RWPE2 (cell line): ENCODE measurements around the gene SRMS.

ENCODE experiments used
- ATAC-seq: fragments of 200-7000 bp; cut with Tn5 transposase; 3 replicates; pipeline ENCODE4 v1.9.1; 2021; ENCODE audit warnings: low read depth
- DNase-seq: peaks from one replicate; pipeline ENCODE4 v3.0.0-alpha.2; 2020; ENCODE audit warnings: low spot score
- H3K27ac ChIP-seq: fragments of 450-650 bp; 2 replicates; pipeline ENCODE4 v1.5.1; 2017; ENCODE audit warnings: mild to moderate bottlenecking; ENCODE audit not compliant: poor library complexity, severe bottlenecking
- H3K27me3 ChIP-seq: fragments of 250-450 bp; sonication (Bioruptor Pico); 2 replicates; pipeline ENCODE4 v1.5.1; 2021; ENCODE audit warnings: mild to moderate bottlenecking, moderate library complexity; ENCODE audit not compliant: insufficient read depth, poor library complexity, severe bottlenecking
- H3K36me3 ChIP-seq: fragments of 250-450 bp; sonication (Bioruptor Pico); 2 replicates; pipeline ENCODE4 v1.5.1; 2020; ENCODE audit warnings: low read depth, mild to moderate bottlenecking, moderate library complexity
- H3K4me1 ChIP-seq: fragments of 250-450 bp; sonication (Bioruptor Pico); 2 replicates; pipeline ENCODE4 v1.5.1; 2021; ENCODE audit warnings: mild to moderate bottlenecking, moderate library complexity; ENCODE audit not compliant: insufficient read depth, poor library complexity, severe bottlenecking
- H3K4me3 ChIP-seq: fragments of 250-450 bp; sonication (Bioruptor Pico); 2 replicates; pipeline ENCODE4 v1.5.1; 2021; ENCODE audit warnings: mild to moderate bottlenecking, moderate library complexity; ENCODE audit not compliant: severe bottlenecking
- H3K9me3 ChIP-seq: fragments of 250-450 bp; sonication (Bioruptor Pico); 2 replicates; pipeline ENCODE4 v1.5.1; 2021; ENCODE audit warnings: mild to moderate bottlenecking, moderate library complexity; ENCODE audit not compliant: severe bottlenecking
- TF ChIP-seq, protein P1 (sequence below): fragments of 450-650 bp; IDR thresholded peaks from one replicate; pipeline ENCODE4 v1.5.1; 2017; ENCODE audit warnings: mild to moderate bottlenecking, moderate library complexity; ENCODE audit not compliant: poor library complexity, severe bottlenecking

The SRMS gene

DNA sequence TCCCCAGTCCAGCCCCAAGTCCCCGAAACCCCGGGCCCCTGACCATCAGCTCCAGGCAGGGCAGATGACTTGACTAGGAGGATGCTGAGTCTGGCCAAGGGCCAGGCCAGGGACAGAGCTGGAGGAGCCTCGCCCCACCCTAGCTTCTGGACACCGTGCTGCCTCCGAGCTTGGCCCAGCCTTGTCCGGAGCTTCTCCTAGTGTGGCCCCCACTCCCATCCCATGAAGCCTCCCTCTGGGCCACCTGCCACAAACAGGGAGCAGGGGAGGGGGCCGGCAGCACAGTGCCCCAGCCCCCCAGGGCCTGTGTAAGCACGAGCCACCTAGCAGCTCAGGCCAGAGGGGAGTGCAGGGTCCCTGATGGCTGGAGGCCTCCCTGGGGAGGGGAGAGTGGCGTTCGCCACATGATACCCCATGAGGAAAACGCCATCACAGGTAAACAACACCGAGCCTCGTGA is 54.0 kb downstream of the SRMS start:
- ATAC-seq = no peak; the same call in 2 of the 3 replicates
- TF ChIP-seq, protein P1, sequence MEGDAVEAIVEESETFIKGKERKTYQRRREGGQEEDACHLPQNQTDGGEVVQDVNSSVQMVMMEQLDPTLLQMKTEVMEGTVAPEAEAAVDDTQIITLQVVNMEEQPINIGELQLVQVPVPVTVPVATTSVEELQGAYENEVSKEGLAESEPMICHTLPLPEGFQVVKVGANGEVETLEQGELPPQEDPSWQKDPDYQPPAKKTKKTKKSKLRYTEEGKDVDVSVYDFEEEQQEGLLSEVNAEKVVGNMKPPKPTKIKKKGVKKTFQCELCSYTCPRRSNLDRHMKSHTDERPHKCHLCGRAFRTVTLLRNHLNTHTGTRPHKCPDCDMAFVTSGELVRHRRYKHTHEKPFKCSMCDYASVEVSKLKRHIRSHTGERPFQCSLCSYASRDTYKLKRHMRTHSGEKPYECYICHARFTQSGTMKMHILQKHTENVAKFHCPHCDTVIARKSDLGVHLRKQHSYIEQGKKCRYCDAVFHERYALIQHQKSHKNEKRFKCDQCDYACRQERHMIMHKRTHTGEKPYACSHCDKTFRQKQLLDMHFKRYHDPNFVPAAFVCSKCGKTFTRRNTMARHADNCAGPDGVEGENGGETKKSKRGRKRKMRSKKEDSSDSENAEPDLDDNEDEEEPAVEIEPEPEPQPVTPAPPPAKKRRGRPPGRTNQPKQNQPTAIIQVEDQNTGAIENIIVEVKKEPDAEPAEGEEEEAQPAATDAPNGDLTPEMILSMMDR = no peak
- H3K27me3 ChIP-seq = peaks cover 31% of the 10 kb centered on the region
- DNase-seq = no peak
- no peaks in the 10 kb centered on the region for H3K9me3 ChIP-seq
- no peaks in the 10 kb centered on the region for H3K36me3 ChIP-seq
- no peaks in the 10 kb centered on the region for H3K4me1 ChIP-seq
- H3K27ac ChIP-seq = no peak overlapping the region
- H3K4me3 ChIP-seq = no peak overlapping the region

GRCh38 chr20:63492982-63493381 is 54.6 kb downstream of the SRMS start:
- H3K27me3 ChIP-seq = peaks cover 28% of the 10 kb centered on the region
- H3K4me1 ChIP-seq = no peaks in the 10 kb centered on the region
- H3K36me3 ChIP-seq = no peaks in the 10 kb centered on the region
- H3K4me3 ChIP-seq = no peak overlapping the region
- H3K27ac ChIP-seq = no peak overlapping the region
- no peaks in the 10 kb centered on the region for H3K9me3 ChIP-seq
- no peak for ATAC-seq
- DNase-seq = no peak
- TF ChIP-seq, protein P1 = no peak

- Histone ChIP-seq H3K27me3 (peaks cover 28% of the 10 kb centered on the region), H3K4me3 (no peak overlapping the region), H3K27ac (no peak overlapping the region), H3K4me1 (no peaks in the 10 kb centered on the region), H3K36me3 (no peaks in the 10 kb centered on the region), H3K9me3 (no peaks in the 10 kb centered on the region)
- DNase-seq = no peak
- TF ChIP-seq, protein P1 = no peak
- ATAC-seq = no peak
Measured at GRCh38 chr20:63492518-63492917, 55.0 kb downstream of the SRMS start.

DNA sequence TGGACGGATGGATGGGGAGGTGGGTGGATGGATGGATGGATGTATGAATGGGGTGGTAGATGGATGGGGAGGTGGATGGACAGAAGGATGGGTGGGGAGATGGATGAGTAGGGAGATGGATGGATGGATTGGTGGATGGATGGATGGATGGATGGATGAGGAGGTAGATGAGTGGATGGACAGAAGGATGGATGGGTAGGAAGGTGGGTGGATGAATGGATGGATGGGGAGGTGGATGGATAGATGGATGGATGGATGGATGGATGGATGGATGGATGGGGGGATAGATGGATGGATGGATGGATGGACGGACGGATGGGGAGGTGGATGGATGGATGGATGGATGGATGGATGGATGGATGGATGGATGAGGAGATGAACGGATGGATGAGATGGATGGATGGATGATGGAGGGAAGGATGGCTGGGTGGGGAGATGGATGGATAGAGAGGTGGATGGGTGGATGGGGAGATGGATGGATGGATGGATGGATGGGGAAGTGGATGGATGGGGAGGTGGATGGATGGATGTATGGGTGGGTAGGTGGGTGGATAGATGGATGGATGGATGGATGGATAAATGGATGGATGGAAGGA is 55.8 kb downstream of the SRMS start:
- TF ChIP-seq, protein P1 = no peak
- ATAC-seq (no peak), DNase-seq (no peak)
- Histone ChIP-seq H3K36me3 (no peaks in the 10 kb centered on the region), H3K27ac (no peak overlapping the region), H3K27me3 (peaks cover 29% of the 10 kb centered on the region), H3K4me1 (no peaks in the 10 kb centered on the region), H3K9me3 (no peaks in the 10 kb centered on the region), H3K4me3 (no peak overlapping the region)

- H3K27me3 ChIP-seq = peaks cover 29% of the 10 kb centered on the region
- TF ChIP-seq, protein P1 = no peak
- no peak for DNase-seq
- no peaks in the 10 kb centered on the region for H3K4me1 ChIP-seq
- no peaks in the 10 kb centered on the region for H3K9me3 ChIP-seq
- H3K27ac ChIP-seq = no peak overlapping the region
- H3K36me3 ChIP-seq = no peaks in the 10 kb centered on the region
- H3K4me3 ChIP-seq = no peak overlapping the region
- ATAC-seq = no peak
Measured at GRCh38 chr20:63491078-63491477, 56.5 kb downstream of the SRMS start.
